Activated CD4-positive, alpha-beta T cell treated with anti-CD3 and anti-CD28 coated beads for 36 hours (primary cell): ENCODE data around the gene VARS2. TPM values are rescaled to one million over a fixed set of nuclear protein-coding genes. Genes with fewer than 3 reads are reported as not detected.
"Not testable (repeated sequence)": the region's sequence is repeated elsewhere in the genome, so short reads cannot be mapped to it uniquely, and the experiment has no call there.

Experiments
- ATAC-seq: fragments of 200-7000 bp; cut with Tn5 transposase; one replicate; pipeline ENCODE4 v1.10.0; 2021; ENCODE audit warnings: mild to moderate bottlenecking, moderate library complexity
- CTCF ChIA-PET: fragments of 350-600 bp; sonication (Branson Sonifier 250); formaldehyde crosslinking; loops from one replicate; lab custom pipeline; 2021; ENCODE audit warnings: antibody characterized with exemption; lab: Charles Lee
- POLR2A ChIA-PET: fragments of 350-600 bp; sonication (Branson Sonifier 250); formaldehyde crosslinking; loops from one replicate; lab custom pipeline; 2021; ENCODE audit warnings: antibody characterized with exemption, inconsistent platforms; lab: Charles Lee
- DNase-seq: peaks from one replicate; pipeline ENCODE4 v3.0.0-alpha.2; 2020
- H3K27ac Mint-ChIP-seq: one replicate; pipeline ENCODE4 v1.8.0; 2021; ENCODE audit warnings: mixed read lengths
- H3K27me3 Mint-ChIP-seq: one replicate; pipeline ENCODE4 v1.8.0; 2021; ENCODE audit warnings: mixed read lengths
- H3K36me3 Mint-ChIP-seq: one replicate; pipeline ENCODE4 v1.8.0; 2021; ENCODE audit warnings: low read depth, mixed read lengths
- H3K4me1 Mint-ChIP-seq: one replicate; pipeline ENCODE4 v1.8.0; 2021; ENCODE audit warnings: mixed read lengths
- H3K4me3 Mint-ChIP-seq: one replicate; pipeline ENCODE4 v1.8.0; 2021; ENCODE audit warnings: mild to moderate bottlenecking, moderate library complexity, mixed read lengths
- H3K9me3 Mint-ChIP-seq: one replicate; pipeline ENCODE4 v1.8.0; 2021; ENCODE audit warnings: low read depth, mixed read lengths
- intact Hi-C, 2 experiments: fragments of 100-400 bp; cut with DNase I in 1 of 2; cut with micrococcal nuclease in 1 of 2; formaldehyde crosslinking; loops; one replicate each; pipeline versions ENCODE4 v1.14.2 to v1.15.1; 2022 to 2024; cut with DNase I, micrococcal nuclease
- microRNA-seq: library from miRNA; unstranded; fragments of <30 nt; microRNA quantifications from one replicate; pipeline ENCODE4 v1.2.0, GENCODE V29; 2021; ENCODE audit warnings: borderline replicate concordance
- total RNA-seq, 2 experiments: library from RNA; stranded (reverse); gene quantifications; one replicate each; pipeline ENCODE4 v1.2.3, GENCODE V29; 2021

The VARS2 gene
- total RNA-seq, 2 experiments from 2014 or later = 68.1 to 81.1 TPM

GRCh38 chr6:30964075-30964474 lies 50.0 kb downstream of the VARS2 start:
- Mint-ChIP-seq H3K9me3 (no peaks in the 10 kb centered on the region), H3K4me1 (no peaks in the 10 kb centered on the region), H3K27me3 (peaks cover 15% of the 10 kb centered on the region), H3K4me3 (no peak overlapping the region), H3K36me3 (no peaks in the 10 kb centered on the region), H3K27ac (no peak overlapping the region)
- DNase-seq (peak; percentile 38), ATAC-seq (peak; percentile 57)
- ChIA-PET POLR2A (no interaction called here), CTCF (no interaction called here)
- intact Hi-C loops = loop anchor here in 1 of 2 experiments (2.0 kb wide), 1 partner anchor 35 kb away; no protein-coding TSS in a partner anchor

DNA sequence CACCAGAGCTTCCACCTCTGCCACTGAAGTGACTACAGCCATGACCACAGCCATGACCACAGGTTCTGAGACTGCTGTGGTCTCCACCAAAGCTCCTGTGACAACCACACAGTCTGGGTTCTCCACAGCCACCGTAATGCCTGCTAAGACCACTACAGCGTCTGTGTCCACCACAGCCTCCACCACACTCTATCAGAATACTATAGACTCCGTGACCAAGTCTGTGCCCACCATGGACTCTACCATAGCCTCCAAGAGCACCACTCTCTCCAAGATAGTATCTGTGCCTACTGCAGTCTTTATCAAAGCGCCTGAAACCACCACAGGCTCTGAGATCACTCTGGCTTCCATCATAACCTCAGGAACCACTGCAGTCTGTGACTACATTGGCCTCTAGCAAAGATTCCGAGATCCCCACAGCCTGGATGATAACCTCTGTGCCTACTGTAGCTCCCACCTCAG lies 51.1 kb downstream of the VARS2 start:
- H3K27ac Mint-ChIP-seq = no peak overlapping the region
- no peaks in the 10 kb centered on the region for H3K9me3 Mint-ChIP-seq
- CTCF ChIA-PET = no interaction called here
- no peaks in the 10 kb centered on the region for H3K4me1 Mint-ChIP-seq
- no peaks in the 10 kb centered on the region for H3K36me3 Mint-ChIP-seq
- peaks cover 16% of the 10 kb centered on the region for H3K27me3 Mint-ChIP-seq
- H3K4me3 Mint-ChIP-seq = no peak overlapping the region
- ATAC-seq = peak; percentile 19
- POLR2A ChIA-PET = no interaction called here
- intact Hi-C loops = loop anchor here in 1 of 2 experiments (2.0 kb wide), 1 partner anchor 34 kb away; no protein-coding TSS in a partner anchor
- DNase-seq = no peak

- H3K27me3 Mint-ChIP-seq = peaks cover 16% of the 10 kb centered on the region
- intact Hi-C loops = no loop called here
- H3K27ac Mint-ChIP-seq = no peak overlapping the region
- DNase-seq (no peak), ATAC-seq (no peak)
- ChIA-PET CTCF (no interaction called here), POLR2A (no interaction called here)
- H3K36me3 Mint-ChIP-seq = no peaks in the 10 kb centered on the region
- H3K4me3 Mint-ChIP-seq = no peak overlapping the region
- no peaks in the 10 kb centered on the region for H3K4me1 Mint-ChIP-seq
- no peaks in the 10 kb centered on the region for H3K9me3 Mint-ChIP-seq
These were observed 52.1 kb downstream of the VARS2 start for GRCh38 chr6:30966154-30966553.

- H3K36me3 Mint-ChIP-seq, ATAC-seq, POLR2A ChIA-PET, H3K4me3 Mint-ChIP-seq, H3K27ac Mint-ChIP-seq, H3K9me3 Mint-ChIP-seq, DNase-seq, CTCF ChIA-PET, H3K4me1 Mint-ChIP-seq, intact Hi-C loops: not testable (repeated sequence)
- H3K27me3 Mint-ChIP-seq = peaks cover 14% of the 10 kb centered on the region
These were observed 55.1 kb downstream of the VARS2 start for GRCh38 chr6:30969171-30969570.

- POLR2A ChIA-PET = no interaction called here
- CTCF ChIA-PET = no interaction called here
- peaks cover 2% of the 10 kb centered on the region for H3K27me3 Mint-ChIP-seq
These were observed 56.9 kb downstream of the VARS2 start for GRCh38 chr6:30970946-30971345.

GRCh38 chr6:30972816-30973215 lies 58.8 kb downstream of the VARS2 start:
- Mint-ChIP-seq H3K27me3 (peaks cover 2% of the 10 kb centered on the region), H3K27ac (no peak overlapping the region), H3K36me3 (no peaks in the 10 kb centered on the region), H3K4me3 (no peak overlapping the region), H3K9me3 (no peaks in the 10 kb centered on the region), H3K4me1 (no peaks in the 10 kb centered on the region)
- DNase-seq (no peak), ATAC-seq (no peak)
- ChIA-PET CTCF (no interaction called here), POLR2A (no interaction called here)
- intact Hi-C loops = no loop called here

More at GRCh38 chr6:30970946-30971345, 56.9 kb downstream of the VARS2 start:
- no peaks in the 10 kb centered on the region for H3K4me1 Mint-ChIP-seq
- no peak overlapping the region for H3K4me3 Mint-ChIP-seq
- no peak overlapping the region for H3K27ac Mint-ChIP-seq
- no peaks in the 10 kb centered on the region for H3K36me3 Mint-ChIP-seq
- DNase-seq (no peak), ATAC-seq (no peak)
- intact Hi-C loops = no loop called here
- no peaks in the 10 kb centered on the region for H3K9me3 Mint-ChIP-seq

DNA sequence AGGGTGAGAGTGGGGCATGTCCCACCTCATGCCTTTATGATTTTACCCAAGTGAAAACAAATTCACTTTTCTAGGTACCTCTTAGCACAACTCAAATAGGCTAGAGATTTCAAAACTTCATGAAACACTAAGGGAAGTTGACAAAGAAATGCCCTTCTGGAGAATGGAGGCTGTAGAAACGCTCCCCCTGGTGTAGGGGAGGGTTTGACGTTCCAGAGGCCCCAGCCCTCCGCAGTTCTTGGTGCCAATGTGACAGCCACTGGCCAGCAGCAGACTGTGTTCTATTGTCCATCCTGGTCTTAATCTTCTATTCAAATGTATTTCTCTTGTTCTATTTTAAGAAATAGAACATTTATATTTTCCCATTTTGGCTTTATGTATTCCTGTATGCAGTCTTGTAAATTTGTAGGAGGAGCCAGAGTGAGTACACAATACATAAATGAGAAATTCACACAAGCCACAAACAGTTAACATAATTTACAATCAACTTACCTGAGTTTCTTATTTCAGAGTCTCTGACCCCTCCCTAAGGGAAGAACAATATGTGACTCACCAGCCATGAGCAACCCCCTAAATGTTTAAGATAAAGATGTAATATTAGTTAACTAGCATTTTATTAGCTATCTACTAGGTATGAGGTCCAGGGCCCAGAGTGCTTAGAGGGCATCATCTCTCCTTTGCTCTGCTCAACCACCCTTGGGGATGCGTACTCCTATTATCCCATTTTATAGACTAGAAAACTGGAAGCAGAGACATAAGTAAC lies 60.6 kb downstream of the VARS2 start:
- intact Hi-C loops = no loop called here
- no peaks in the 10 kb centered on the region for H3K9me3 Mint-ChIP-seq
- no peaks in the 10 kb centered on the region for H3K36me3 Mint-ChIP-seq
- no peak overlapping the region for H3K4me3 Mint-ChIP-seq
- peaks cover 7% of the 10 kb centered on the region for H3K27me3 Mint-ChIP-seq
- DNase-seq (no peak), ATAC-seq (no peak)
- CTCF ChIA-PET = interaction anchor here (1.4 kb wide), 1 partner anchor 105 kb away, joined by 4 read pairs; no protein-coding TSS in a partner anchor
- H3K27ac Mint-ChIP-seq = no peak overlapping the region
- no peaks in the 10 kb centered on the region for H3K4me1 Mint-ChIP-seq
- POLR2A ChIA-PET = no interaction called here

Small RNA genes within 50 kb of the gene (microRNA-seq; reads per million reads assigned to microRNA genes)
- gene MIR4640 = 1.4 reads per million

Other genes starting within 250 kb of the VARS2 start
- gene DHX16, start 241.2 kb upstream of the VARS2 start, total RNA-seq = 10 to 100 TPM; 34.5 to 36.7 TPM
- 100 to 1,000 TPM; 145 to 186 TPM for gene PPP1R18, start 227.6 kb upstream of the VARS2 start, total RNA-seq
- gene NRM, start 223.3 kb upstream of the VARS2 start, total RNA-seq = 10 to 100 TPM; 25.8 to 36.4 TPM
- 100 to 1,000 TPM in 1 of 2 experiments, 10 to 100 TPM in 1; 92.0 to 101 TPM for gene MDC1, start 197.0 kb upstream of the VARS2 start, total RNA-seq
- gene TUBB, start 193.9 kb upstream of the VARS2 start, total RNA-seq = 1,000 to 10,000 TPM; 1,569 to 1,746 TPM
- 100 to 1,000 TPM; 155 to 188 TPM for gene FLOT1, start 171.6 kb upstream of the VARS2 start, total RNA-seq
- gene IER3, start 169.7 kb upstream of the VARS2 start, total RNA-seq = 100 to 1,000 TPM; 196 to 221 TPM
- gene DDR1, start 29.7 kb upstream of the VARS2 start, total RNA-seq = 10 to 100 TPM in 1 of 2 experiments, 1 to 10 TPM in 1; 9.5 to 12.6 TPM
- gene GTF2H4, start 6.0 kb upstream of the VARS2 start, total RNA-seq = 10 to 100 TPM; 35.9 to 40.9 TPM
- gene SFTA2, start 17.9 kb downstream of the VARS2 start, total RNA-seq = not detected
- gene MUCL3, start 26.7 kb downstream of the VARS2 start, total RNA-seq = not detected
- gene MUC21, start 69.5 kb downstream of the VARS2 start, total RNA-seq = not detected
- not detected for gene MUC22, start 96.2 kb downstream of the VARS2 start, total RNA-seq
- not detected for gene C6orf15, start 198.3 kb downstream of the VARS2 start, total RNA-seq
- gene PSORS1C1, start 200.6 kb downstream of the VARS2 start, total RNA-seq = under 1 TPM; 0.18 to 0.33 TPM
- gene CDSN, start 206.2 kb downstream of the VARS2 start, total RNA-seq = not detected
- not detected for gene PSORS1C2, start 224.8 kb downstream of the VARS2 start, total RNA-seq
- 10 to 100 TPM; 39.7 to 57.6 TPM for gene CCHCR1, start 243.6 kb downstream of the VARS2 start, total RNA-seq
- gene TCF19, start 244.4 kb downstream of the VARS2 start, total RNA-seq = 10 to 100 TPM; 82.6 to 88.0 TPM